HG03571 (cell line): ENCODE results near the gene POLD1.
"Not testable (repeated sequence)": the region's sequence is repeated elsewhere in the genome, so short reads cannot be mapped to it uniquely, and the experiment has no call there.

Experiments used
- ATAC-seq: cut with Tn5 transposase; IDR thresholded peaks from one replicate; pipeline ENCODE4 v1.9.1; 2021; ENCODE audit not compliant: unreplicated experiment

Gene POLD1

DNA sequence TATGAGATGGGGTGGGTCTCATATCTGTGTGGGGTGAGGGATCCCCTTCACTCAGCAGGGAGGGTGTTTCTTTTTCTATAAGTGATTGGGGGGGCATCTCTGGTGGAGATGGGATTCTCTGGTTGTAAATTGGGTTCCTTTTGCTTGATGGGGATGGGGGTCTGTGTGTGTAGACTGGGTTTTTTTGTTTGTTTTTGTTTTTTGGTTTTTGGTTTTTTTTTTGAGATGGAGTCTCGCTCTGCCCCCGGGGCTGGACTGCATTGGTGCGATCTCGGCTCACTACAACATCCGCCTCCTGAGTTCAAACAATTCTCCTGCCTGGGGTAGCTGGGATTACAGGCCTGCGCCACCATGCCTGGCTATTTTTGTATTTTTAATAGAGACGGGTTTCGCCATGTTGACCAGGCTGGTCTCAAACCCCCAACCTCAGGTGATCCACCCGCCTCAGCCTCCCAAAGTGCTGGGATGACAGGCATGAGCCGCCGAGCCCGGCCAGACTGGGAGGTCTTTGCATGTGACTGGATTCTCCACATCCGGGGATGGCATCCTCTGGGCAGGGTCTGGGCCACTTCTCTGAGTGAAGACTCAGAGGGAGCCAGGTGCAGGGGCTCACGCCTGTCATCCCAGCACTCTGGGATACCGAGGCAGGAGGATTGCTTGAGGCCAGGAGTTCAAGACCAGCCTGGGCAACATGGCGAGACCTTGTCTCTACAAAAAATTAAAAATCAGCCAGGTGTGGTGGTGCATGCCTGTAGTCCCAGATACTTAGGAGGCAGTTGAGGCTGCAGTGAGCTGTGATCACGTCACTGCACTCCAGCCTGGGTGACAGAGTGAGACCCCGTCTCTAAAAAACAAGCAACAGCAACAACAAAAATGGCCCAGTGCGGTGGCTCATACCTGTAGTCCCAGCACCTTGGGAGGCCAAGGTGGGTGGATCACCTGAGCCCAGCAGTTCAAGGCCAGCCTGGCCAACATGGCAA is 49.3 kb downstream of the POLD1 start:
- no peak for ATAC-seq

- ATAC-seq, result no peak
Measured at GRCh38 chr19:50434525-50434924, 50.4 kb downstream of the POLD1 start.

DNA sequence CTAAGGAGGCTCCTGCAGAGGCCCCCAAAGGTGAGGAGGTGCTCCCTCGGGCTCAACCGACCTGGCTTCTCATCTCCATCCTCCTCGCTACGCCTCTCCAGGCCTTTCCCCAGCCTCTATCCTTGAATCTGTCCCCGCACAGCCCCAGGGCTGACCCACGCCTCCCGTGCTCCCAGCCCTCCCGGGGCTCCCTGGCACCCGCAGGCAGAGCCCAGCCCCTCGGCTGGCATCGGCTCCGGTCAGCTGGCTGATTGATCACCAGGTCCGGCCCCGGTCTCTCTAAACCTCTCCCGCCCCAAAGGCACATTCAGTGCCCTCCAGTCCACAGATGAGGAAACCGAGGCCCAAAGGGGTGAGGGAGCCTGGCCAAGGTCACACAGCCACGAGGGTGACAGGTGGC is 51.1 kb downstream of the POLD1 start:
- no peak for ATAC-seq

GRCh38 chr19:50435627-50436026 is 51.5 kb downstream of the POLD1 start:
- ATAC-seq, result no peak

- ATAC-seq, result no peak
Measured at GRCh38 chr19:50437862-50438449, 53.8 kb downstream of the POLD1 start.

- not testable (repeated sequence) for ATAC-seq
Measured at GRCh38 chr19:50439130-50439529, 55.0 kb downstream of the POLD1 start.

- ATAC-seq, result no peak
Measured at GRCh38 chr19:50444059-50444458, 59.9 kb downstream of the POLD1 start.

- no peak for ATAC-seq
Measured at GRCh38 chr19:50447053-50447452, 62.9 kb downstream of the POLD1 start.

DNA sequence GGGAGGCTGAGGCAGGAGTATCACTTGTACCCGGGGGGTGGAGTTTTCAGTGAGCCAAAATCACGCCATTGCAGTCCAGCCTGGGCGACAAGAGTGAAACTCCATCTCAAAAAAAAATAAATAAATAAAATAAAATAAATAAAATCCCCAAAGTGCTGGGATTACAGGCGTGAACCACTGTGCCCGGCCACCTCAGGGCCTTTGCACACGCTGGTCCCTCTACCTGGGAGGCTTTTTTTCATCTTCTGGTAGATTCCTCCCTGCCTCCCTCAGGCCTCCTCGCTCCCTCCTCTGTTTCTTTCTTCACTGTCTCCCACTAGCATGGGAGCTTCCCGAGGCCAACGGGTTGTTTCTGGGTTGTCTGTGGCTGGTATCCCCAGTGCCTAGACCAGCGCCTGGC is 63.6 kb downstream of the POLD1 start:
- no peak for ATAC-seq

GRCh38 chr19:50449236-50449899 is 65.2 kb downstream of the POLD1 start:
- no peak for ATAC-seq

DNA sequence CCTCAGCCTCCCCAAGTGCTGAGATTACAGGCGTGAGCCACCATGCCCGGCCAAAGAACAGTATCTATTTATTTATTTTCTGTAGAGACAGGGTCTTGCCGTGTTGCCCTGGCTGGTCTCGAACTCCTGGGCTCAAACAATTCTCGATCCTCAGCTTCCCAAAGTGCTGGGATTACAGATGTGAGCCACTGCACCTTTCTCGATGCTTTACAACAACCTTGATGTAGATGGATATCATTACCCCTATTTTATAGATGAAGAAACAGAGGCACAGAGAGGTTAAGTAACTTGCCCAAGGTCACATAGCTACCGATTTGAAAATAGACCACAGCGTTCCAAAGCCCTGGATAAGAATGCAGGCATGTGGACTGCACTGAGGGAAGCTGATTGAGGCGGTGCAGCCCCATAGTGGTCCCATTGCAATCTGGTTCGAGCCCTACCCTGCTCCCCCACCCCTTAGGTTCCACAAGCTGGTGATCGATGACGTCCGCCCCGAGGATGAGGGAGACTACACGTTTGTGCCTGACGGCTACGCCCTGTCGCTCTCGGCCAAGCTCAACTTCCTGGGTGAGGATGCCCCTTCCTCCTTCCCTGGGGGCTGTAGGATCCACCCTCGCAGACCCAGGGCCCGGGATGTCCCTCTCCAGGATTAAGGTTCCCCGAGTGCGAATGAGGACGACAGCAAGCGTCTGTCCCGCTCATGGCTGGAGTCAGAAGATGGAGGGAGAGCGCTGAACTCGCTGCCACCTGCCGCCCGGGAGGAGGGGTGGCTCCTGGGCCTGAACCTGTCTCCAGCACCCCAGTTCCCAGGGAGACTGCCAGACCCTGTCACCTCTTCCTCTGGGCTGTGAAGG is 66.4 kb downstream of the POLD1 start:
- no peak for ATAC-seq

GRCh38 chr19:50451223-50451534 is 67.0 kb downstream of the POLD1 start:
- ATAC-seq, result no peak

- ATAC-seq, result no peak
Measured at GRCh38 chr19:50453243-50453642, 69.1 kb downstream of the POLD1 start.

GRCh38 chr19:50455992-50456391 is 71.8 kb downstream of the POLD1 start:
- no peak for ATAC-seq

DNA sequence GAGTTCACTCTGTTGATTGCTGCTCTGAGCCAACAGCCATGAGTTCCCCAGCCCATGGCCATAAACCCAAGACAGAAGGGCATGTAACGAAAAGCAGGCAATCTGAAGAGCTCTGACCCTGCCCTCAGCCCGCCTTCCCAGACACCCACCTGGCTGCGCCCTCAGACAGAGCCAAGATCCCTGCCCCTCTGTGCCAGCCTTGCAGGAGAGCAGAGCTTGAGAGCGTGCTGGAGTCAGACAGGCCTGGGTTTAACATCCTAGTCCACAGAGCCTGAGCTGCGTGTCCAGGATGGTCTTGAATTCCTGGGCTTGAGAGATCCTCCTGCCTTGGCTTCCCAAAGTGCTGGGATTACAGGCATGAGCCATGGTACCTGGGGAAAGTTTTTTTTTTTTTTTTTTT is 73.2 kb downstream of the POLD1 start:
- ATAC-seq, result no peak

DNA sequence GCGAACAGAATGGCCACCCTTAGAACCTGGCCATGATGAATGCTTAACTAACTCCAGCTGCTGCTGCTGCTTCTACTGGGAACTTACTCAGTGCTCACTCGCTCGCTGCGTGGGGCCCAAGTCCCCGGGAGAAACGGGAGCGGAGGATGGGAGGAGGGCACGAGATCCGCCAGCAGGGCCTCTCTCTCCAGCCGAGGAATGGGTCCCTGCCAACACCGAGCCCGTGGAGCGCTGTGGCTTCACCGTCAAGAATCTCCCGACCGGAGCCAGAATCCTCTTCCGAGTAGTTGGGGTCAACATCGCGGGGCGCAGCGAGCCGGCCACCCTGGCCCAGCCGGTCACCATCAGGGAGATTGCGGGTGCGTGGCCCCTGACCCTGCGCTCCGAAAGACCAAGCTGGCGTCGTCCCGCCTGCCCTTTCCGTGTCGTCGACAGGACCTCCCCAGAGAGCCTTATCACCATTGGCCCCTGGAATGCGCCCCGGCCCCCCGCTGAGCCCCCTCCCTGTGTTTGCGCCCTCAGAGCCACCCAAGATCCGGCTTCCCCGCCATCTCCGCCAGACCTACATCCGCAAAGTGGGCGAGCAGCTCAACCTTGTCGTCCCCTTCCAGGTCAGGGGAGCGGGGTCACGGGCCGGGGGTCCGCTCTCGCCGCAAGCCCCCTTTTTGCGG is 74.4 kb downstream of the POLD1 start:
- no peak for ATAC-seq

- ATAC-seq, result no peak
Measured at GRCh38 chr19:50459067-50459456, 74.9 kb downstream of the POLD1 start.

GRCh38 chr19:50459638-50460037 is 75.5 kb downstream of the POLD1 start:
- ATAC-seq, result no peak

DNA sequence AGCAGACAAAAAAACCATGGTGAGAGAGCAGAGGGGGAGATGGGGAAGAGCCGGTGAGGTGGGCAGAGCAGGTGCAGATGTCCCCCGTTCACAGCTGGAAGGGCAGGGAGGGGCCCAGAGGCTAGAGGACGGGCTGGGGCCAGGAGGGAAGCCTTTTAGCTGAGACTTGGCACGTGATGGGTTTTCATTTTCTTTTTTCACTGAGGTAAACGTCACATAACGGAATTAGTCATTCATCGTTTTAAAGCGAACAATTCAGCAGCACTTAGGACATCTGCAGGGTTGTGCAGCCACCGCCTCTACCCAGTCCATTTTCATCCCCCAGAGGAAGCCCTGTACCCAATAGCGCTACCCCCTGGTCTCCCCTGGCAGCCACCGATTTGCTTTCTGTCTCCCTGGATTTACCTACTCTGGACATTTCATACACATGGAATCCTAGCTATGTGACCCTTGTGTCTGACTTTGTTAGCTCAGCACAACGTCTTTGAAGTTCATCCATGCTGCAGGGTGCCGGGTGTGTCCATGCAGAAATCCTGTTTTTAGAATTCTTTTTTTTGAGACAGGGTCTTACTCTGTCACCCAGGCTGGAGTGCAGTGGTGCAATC is 76.1 kb downstream of the POLD1 start:
- ATAC-seq, result peak; percentile 48
